Epidermal melanocyte (primary cell): ENCODE measurements around the gene CBFA2T2.
"Not testable (repeated sequence)": the region's sequence is repeated elsewhere in the genome, so short reads cannot be mapped to it uniquely, and the experiment has no call there.

Source experiments
- DNase-seq: peaks from one replicate; pipeline ENCODE4 v3.0.0; 2011; ENCODE audit warnings: low spot score; ENCODE audit not compliant: insufficient read length

The CBFA2T2 gene

GRCh38 chr20:33490023-33490933 lies at the start of gene CBFA2T2:
CBFA2T2 (plus strand) TSS chr20:33490096; CDS start chr20:33490268, 172 bp downstream.
- DNase-seq, result peak; percentile 52

GRCh38 chr20:33440562-33440961 lies 49.3 kb upstream of the CBFA2T2 start:
- DNase-seq, result not testable (repeated sequence)

- no peak for DNase-seq
These were observed 48.5 kb upstream of the CBFA2T2 start for GRCh38 chr20:33441142-33441955.

- DNase-seq, result no peak
These were observed 47.5 kb upstream of the CBFA2T2 start for GRCh38 chr20:33442136-33443005.

- no peak for DNase-seq
These were observed 46.8 kb upstream of the CBFA2T2 start for GRCh38 chr20:33443006-33443511.

GRCh38 chr20:33443512-33444239 lies 46.2 kb upstream of the CBFA2T2 start, which contains the start of gene SNTA1:
SNTA1 (minus strand) TSS chr20:33443763; CDS start chr20:33443620, 143 bp downstream.
- peak; percentile 93 for DNase-seq

GRCh38 chr20:33444797-33445560 lies 44.9 kb upstream of the CBFA2T2 start:
- no peak for DNase-seq

- no peak for DNase-seq
These were observed 43.8 kb upstream of the CBFA2T2 start for GRCh38 chr20:33445881-33446625.

GRCh38 chr20:33450867-33451266 lies 39.0 kb upstream of the CBFA2T2 start:
- DNase-seq, result no peak

GRCh38 chr20:33456916-33457642 lies 32.8 kb upstream of the CBFA2T2 start:
- DNase-seq, result peak; percentile 65

GRCh38 chr20:33459599-33459998 lies 30.3 kb upstream of the CBFA2T2 start:
- DNase-seq, result no peak

- DNase-seq, result no peak
These were observed 29.2 kb upstream of the CBFA2T2 start for GRCh38 chr20:33460711-33461110.

GRCh38 chr20:33463332-33464101 lies 26.4 kb upstream of the CBFA2T2 start:
- DNase-seq, result no peak

GRCh38 chr20:33464759-33465158 lies 25.1 kb upstream of the CBFA2T2 start:
- not testable (repeated sequence) for DNase-seq

GRCh38 chr20:33465481-33466302 lies 24.2 kb upstream of the CBFA2T2 start:
- DNase-seq, result no peak

- DNase-seq, result no peak
These were observed 23.6 kb upstream of the CBFA2T2 start for GRCh38 chr20:33466303-33466646.

- no peak for DNase-seq
These were observed 19.4 kb upstream of the CBFA2T2 start for GRCh38 chr20:33470457-33470856.
